GM19455 (cell line): ENCODE data around the gene RUVBL1.

Experiments
- ATAC-seq: cut with Tn5 transposase; IDR thresholded peaks from one replicate; pipeline ENCODE4 v1.9.1; 2021; ENCODE audit not compliant: unreplicated experiment

The RUVBL1 gene

DNA sequence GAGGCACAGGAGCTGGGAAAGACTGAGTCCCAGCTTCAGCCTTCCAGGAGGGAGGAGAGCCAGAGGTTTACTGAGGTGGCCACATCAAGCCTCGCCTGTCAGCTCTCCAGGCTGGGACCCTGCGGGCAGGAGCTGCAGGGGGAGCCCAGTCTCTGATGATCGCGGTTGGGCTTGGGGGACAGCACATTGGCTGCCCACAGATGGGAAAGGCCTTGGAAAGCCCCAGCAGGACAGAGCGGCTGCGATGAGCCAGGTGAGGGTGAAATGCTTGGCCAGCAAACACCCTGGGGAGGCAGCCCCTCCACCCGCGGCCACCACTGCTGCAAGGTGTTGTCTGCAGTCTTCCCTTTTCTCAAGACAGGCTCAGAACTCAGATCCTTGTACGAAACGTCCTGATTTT, 40.2 kb downstream of the RUVBL1 start:
- ATAC-seq, result no peak

- ATAC-seq, result no peak
These were observed 41.1 kb downstream of the RUVBL1 start for GRCh38 chr3:128082546-128082945.

- no peak for ATAC-seq
These were observed 41.8 kb downstream of the RUVBL1 start for GRCh38 chr3:128081846-128082245.

- ATAC-seq, result no peak
These were observed 42.4 kb downstream of the RUVBL1 start for GRCh38 chr3:128081226-128081625.

DNA sequence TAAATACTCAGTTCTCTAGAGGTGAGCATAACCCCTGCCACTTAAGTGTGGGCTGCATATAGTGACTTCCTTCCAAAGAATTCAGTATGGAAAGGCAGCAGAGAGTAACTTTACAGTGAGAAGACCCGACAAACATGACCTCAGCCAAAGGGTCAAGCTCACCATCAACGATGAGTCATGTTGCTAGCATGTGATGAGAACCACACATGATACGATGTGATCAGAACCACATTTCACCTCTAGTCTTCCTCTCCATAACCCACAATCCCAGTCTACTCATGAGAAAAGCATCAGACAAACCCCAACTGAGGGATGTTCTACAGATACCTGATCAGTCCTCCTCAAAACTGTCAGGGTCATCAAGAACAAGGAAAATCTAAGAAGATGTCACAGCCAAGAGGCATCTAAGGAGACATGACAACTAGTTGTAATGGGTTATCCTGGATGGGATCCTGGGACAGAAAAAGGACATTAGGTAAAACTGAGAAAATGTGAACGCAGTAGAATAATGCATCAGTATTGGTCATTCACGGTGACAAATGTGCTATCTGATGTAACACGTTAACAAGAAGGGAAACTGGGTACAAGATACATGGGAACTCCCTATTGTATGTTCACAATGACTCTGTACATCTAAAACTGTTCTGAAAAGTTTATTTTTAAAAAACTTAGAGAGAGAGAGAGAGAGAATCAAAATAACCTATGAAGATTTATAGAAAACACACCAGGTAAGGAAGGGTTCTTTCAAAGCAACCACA, 43.1 kb downstream of the RUVBL1 start:
- ATAC-seq, result no peak

DNA sequence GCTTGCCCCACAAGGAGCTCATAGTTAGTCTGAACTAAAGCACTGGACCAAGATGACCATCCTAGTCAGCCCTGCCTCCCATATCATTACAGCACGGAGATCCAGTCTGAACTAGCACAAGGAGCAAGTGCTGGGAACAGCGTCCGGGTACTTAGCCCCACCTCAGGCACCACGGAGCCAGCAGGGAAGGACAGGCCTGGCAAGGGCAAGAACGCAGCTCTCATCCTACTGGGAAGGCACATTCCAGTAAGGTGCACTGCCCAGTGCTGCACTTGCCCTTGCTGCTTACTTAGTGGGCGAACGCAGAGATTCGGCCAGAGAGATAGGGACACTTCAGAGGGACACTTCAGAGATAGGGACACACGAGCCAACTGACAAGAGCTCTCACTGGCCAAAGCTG, 43.8 kb downstream of the RUVBL1 start:
- no peak for ATAC-seq

DNA sequence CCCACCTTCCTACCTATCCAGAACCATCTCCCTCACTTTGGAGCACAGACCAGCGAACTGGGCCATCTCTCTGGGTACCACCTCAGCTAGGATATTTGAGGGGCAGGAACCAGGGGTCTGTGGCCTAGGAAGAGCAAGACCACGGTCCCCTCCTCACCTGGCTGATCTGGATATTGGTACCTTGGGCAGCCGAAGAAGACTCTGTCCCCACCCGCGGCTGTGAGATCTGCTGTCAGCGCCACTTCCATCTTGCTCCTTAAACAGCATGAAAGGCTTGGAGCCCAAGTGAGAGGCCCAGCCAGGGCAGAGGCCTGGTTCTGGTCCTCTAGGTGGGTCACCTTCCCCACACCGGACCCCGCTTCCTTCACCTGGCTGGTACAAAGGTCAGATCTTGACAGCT, 44.7 kb downstream of the RUVBL1 start:
- no peak for ATAC-seq

- no peak for ATAC-seq
These were observed 45.3 kb downstream of the RUVBL1 start for GRCh38 chr3:128078322-128078721.

DNA sequence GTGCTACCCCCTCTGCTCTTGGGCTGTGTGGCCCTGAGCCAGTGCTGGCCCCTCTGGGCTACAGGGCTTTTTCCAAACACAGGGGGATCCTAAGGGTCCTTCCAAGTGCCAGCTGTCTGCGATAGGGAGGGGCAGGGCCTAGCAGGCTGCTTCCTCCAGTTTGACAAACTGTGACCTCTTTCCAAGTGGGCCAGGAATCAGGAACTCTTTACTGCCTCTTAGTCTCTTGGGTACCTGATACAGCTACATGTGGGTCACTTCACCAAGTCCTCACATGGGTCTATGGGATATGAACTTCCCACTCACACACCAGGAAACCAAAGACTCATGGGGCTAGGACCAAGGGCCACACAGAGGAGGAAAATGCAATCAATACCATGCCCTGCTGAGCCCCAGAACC, 45.9 kb downstream of the RUVBL1 start:
- no peak for ATAC-seq

DNA sequence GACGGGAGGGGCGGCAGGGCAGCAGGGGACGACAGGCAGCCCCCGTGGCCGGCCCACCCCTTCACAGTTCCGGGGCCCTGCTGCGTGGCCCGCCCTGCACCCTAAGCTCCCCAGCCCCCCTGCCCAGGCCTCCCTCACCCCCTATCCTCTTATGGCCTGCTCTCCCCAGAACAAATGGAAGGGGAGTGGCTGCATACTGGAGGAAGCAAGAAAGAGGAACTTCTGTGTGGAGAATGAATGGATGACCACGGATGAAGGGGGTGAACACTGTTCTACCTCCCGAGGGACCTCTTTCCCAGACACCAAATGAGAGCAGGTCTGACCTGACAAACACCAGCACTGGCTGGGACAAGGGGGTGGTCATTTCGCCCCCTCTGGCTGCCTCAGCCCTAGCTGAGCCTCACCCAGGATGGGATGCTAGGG, 46.4 kb downstream of the RUVBL1 start:
- no peak for ATAC-seq

DNA sequence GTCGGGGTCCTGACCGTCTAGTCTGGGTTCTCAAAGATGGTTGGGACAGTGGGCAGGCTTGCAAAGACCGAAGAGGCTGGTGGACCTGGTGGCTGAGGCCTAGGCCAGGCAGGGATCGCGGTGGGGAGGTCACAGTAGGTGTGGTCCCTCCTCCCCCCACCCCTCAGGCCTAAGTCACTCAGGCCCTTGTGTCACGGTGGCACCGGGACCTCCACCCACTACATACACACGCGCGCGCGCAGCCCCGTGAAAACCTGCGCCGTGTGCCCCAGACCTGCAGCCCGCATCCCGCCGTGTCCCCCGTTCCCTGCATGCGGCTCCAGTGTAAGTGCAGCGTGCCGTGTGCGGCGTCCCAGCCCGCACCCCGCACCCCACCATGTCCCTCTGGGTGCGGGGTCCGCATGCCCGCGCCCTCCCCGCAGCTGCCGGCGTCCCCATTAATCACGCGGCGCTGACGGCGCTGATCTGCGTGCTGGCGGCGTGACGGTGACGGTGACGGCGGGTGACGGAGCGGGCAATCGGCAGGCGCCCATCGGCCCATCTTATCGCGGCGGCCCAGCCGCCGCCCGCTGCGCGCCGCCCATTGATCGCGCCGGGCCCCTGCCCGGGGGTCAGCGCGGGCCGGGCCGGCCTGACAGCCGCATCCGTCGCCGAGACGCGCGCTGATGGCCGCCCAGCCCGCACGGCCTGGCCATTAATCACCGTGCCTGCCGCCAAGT, 47.0 kb downstream of the RUVBL1 start:
- no peak for ATAC-seq

DNA sequence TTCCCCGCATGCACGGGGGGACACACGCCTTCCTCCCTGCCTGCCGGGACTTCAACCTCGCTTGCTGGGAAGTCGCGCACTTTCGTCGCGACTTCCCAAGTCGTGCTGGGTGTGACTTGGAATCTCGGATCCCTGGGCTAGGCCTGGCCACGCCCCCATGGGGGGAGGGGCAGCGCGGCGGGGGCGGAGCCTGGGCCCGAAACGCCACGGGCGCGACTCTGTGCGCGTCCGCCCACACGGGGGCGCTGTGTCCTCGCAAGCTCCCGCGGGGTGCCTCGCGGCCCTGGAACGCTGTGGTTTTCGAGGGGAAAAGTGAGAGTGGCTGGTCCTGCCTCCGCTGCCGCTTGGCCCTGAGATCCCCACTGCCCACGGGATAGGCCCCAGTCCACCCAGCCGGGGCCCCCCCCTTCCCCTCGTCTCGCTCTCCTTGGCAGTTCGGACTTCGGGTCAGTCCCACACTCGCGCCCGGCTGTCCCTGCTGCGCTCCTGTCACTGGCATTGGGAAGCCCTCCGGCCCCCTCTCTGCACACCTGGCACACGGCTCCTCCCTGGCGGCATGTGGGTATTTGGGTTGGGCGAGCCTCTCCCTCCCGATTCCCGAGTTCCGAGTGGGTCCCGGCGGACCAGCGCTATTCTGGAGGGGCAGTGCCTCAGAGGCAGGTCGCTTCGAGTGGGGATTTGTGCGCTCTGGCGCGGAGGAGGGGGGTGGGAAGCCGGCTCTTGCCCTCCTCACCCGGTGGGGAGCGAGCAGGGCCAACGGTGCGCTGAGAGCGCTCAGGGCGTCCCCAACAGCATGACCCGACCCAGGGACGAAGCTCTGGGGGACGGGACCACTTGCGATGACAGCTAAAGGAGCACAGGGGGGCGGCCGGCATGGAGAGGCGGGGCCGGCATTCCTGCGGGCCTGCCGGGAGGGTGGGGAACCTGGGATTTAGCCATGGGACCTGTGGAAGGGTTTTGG, 47.8 kb downstream of the RUVBL1 start:
- ATAC-seq, result no peak

DNA sequence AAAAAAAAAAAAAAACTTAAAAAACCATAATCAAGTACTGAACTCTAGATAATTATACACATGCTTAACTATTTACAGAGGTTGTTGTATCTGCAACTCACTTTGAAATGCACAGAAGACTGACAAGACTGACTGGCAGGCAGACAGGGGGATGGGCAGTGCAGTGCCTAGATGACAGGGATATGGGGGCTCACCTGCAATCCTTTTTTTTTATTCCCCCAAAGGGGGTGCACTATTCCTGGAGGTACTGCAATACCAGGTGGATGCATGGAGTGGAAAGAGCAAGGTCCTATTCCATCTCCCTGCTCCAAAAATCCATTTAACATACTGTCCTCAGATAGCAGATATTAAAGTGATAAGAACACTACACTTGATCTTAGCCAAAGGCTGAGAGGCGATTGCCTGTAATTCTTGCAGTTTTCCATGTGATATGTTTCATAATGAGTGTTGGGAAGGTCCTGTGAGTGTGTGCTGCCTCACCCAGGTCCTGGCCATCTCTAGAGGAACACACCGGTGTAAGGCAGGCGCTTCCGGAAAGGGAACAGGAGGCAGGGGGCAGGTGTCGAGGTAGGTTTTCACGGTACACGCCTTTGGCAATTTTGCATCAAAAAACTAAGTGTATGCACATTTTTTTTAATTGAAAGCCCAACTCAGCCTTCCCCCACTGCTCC, 48.6 kb downstream of the RUVBL1 start:
- ATAC-seq, result no peak

DNA sequence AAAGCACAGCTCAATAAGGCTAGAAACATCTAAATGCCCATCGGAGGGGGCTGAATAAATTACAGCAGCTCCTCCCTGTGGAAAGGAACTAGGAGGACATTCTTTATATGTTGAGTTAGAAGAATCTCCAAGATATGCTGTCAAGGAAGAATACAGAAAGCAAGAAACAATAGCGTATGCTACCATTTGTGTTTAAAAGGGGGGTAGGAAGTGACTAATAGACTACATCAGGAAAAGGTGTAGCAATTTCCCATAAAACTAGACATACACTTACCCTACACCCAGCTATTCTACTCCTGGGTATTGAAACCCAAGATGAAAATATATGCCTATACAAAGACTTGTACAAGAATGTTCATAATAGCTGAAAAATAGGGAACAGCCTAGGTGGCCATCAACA, 49.8 kb downstream of the RUVBL1 start:
- ATAC-seq, result no peak

DNA sequence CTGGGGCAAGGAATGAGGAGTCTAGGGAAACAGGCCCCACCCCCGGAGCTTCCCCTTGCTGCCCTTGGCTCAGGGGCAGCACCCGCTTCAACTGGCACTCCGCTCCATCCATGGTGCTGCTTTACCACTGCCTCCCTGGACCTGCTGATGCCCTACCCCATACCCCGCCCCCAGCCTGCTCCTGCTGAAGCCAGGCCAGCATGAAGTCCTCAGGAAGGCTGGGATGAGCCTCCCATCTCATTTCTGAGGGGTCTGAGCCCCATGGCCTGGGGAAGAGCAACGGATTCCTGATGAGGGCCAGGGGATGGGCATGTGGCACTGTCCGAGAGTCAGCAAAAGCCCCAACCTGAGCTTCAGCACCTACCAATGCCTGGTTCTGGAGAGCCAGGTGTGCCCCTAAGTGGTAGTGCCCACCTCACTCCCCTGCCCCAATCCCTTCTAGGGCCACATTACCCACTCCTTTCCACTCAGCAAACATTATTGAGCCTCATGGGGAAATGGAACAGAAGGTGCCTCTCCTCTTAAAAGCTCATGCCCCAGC, 50.4 kb downstream of the RUVBL1 start:
- no peak for ATAC-seq

- no peak for ATAC-seq
These were observed 51.0 kb downstream of the RUVBL1 start for GRCh38 chr3:128072454-128073184.

GRCh38 chr3:128071771-128072453, 51.7 kb downstream of the RUVBL1 start:
- ATAC-seq, result no peak

GRCh38 chr3:128070898-128071591, 52.6 kb downstream of the RUVBL1 start:
- no peak for ATAC-seq

DNA sequence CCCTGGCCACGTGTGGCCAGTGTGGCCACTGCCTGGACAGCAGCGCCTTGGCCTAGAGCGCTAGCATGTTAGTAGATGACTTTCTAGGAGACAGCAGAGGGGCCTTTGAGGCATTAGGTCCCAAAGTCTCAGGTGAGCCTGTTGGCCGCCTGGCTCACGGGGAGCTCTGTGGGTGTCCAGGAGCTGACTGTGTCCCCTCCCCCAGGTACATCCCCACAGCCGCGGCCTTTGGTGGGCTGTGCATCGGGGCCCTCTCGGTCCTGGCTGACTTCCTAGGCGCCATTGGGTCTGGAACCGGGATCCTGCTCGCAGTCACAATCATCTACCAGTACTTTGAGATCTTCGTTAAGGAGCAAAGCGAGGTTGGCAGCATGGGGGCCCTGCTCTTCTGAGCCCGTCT, 54.3 kb downstream of the RUVBL1 start:
- ATAC-seq, result no peak
